CD4-positive, alpha-beta T cell (primary cell): Measurements from ENCODE around the gene HSD3B2. TPM values are rescaled to one million over a fixed set of nuclear protein-coding genes. Genes with fewer than 3 reads are reported as not detected.

Source experiments
- ATAC-seq: fragments of 200-7000 bp; cut with Tn5 transposase; one replicate; pipeline ENCODE4 v1.10.0; 2022; ENCODE audit warnings: mild to moderate bottlenecking; ENCODE audit not compliant: poor library complexity
- CTCF ChIA-PET: fragments of 350-600 bp; sonication (Branson Sonifier 250); formaldehyde crosslinking; loops from one replicate; lab custom pipeline; 2021; ENCODE audit warnings: antibody characterized with exemption, inconsistent platforms; lab: Charles Lee
- POLR2A ChIA-PET: fragments of 350-600 bp; sonication (Branson Sonifier 250); formaldehyde crosslinking; loops from one replicate; lab custom pipeline; 2021; ENCODE audit warnings: antibody characterized with exemption, inconsistent platforms; lab: Charles Lee
- DNase-seq, 14 experiments: peaks; one replicate each; pipeline ENCODE4 v3.0.0-alpha.2; 2013 to 2020; ENCODE audit warnings: mixed read lengths in 2 of 14
- H3K27ac ChIP-seq, 2 donors: one replicate each; pipeline versions ENCODE4 v1.5.1 to v1.7.0; 2013; ENCODE audit warnings: low read length in 2 of 2, low read depth in 1 of 2, mild to moderate bottlenecking in 1 of 2
- H3K27me3 ChIP-seq, 2 experiments: 1 replicate in 1 of 2; 2 replicates in 1 of 2; pipeline versions ENCODE4 v1.6.1 to v1.7.0; 2013; ENCODE audit warnings: low read length in 2 of 2, control low read depth in 1 of 2, mild to moderate bottlenecking in 1 of 2, moderate library complexity in 1 of 2; ENCODE audit not compliant: insufficient read depth in 2 of 2, control insufficient read depth in 1 of 2
- H3K36me3 ChIP-seq: one replicate; pipeline ENCODE4 v1.6.1; 2013; ENCODE audit warnings: low read length, control low read depth; ENCODE audit not compliant: insufficient read depth
- H3K4me1 ChIP-seq: one replicate; pipeline ENCODE4 v1.6.1; 2013; ENCODE audit warnings: low read length, control low read depth; ENCODE audit not compliant: insufficient read depth
- H3K4me3 ChIP-seq: one replicate; pipeline ENCODE4 v1.5.1; 2013; ENCODE audit warnings: mild to moderate bottlenecking, low read length, moderate library complexity
- H3K9me3 ChIP-seq, 2 experiments: 1 replicate in 1 of 2; 2 replicates in 1 of 2; pipeline versions ENCODE4 v1.6.1 to v1.7.0; 2013; ENCODE audit warnings: low read length in 2 of 2, mild to moderate bottlenecking in 2 of 2, control low read depth in 1 of 2, moderate library complexity in 1 of 2; ENCODE audit not compliant: control insufficient read depth in 1 of 2, insufficient read depth in 1 of 2
- H3K27ac Mint-ChIP-seq: one replicate; pipeline ENCODE4 v1.8.0; 2020; ENCODE audit warnings: mixed read lengths
- H3K27me3 Mint-ChIP-seq: one replicate; pipeline ENCODE4 v1.8.0; 2021; ENCODE audit warnings: mixed read lengths
- H3K36me3 Mint-ChIP-seq: one replicate; pipeline ENCODE4 v1.8.0; 2021; ENCODE audit warnings: low read depth, mixed read lengths
- H3K4me1 Mint-ChIP-seq: one replicate; pipeline ENCODE4 v1.8.0; 2021; ENCODE audit warnings: low read depth, mixed read lengths
- H3K4me3 Mint-ChIP-seq: one replicate; pipeline ENCODE4 v1.8.0; 2020; ENCODE audit warnings: mild to moderate bottlenecking, mixed read lengths
- H3K9me3 Mint-ChIP-seq: one replicate; pipeline ENCODE4 v1.8.0; 2020; ENCODE audit warnings: mixed read lengths
- intact Hi-C, 2 experiments: fragments of 100-400 bp; cut with DNase I in 1 of 2; cut with micrococcal nuclease in 1 of 2; formaldehyde crosslinking; loops; one replicate each; pipeline versions ENCODE4 v1.15.1 to v1.9.0; 2023 to 2025; cut with DNase I, micrococcal nuclease
- total RNA-seq, 174 experiments: library from RNA in 2 of 174; stranded (reverse) in 2 of 174; gene quantifications; one replicate each; pipeline ENCODE4 v1.2.3 and lab custom pipeline; 2021 to 2026
- TF ChIP-seq, protein P1 (sequence below): fragments of 200-600 bp; IDR thresholded peaks from one replicate; pipeline ENCODE4 v1.8.0; 2022; ENCODE audit warnings: antibody characterized with exemption, mild to moderate bottlenecking

Gene HSD3B2
- total RNA-seq, 2 experiments from 2014 or later, result not detected

DNA sequence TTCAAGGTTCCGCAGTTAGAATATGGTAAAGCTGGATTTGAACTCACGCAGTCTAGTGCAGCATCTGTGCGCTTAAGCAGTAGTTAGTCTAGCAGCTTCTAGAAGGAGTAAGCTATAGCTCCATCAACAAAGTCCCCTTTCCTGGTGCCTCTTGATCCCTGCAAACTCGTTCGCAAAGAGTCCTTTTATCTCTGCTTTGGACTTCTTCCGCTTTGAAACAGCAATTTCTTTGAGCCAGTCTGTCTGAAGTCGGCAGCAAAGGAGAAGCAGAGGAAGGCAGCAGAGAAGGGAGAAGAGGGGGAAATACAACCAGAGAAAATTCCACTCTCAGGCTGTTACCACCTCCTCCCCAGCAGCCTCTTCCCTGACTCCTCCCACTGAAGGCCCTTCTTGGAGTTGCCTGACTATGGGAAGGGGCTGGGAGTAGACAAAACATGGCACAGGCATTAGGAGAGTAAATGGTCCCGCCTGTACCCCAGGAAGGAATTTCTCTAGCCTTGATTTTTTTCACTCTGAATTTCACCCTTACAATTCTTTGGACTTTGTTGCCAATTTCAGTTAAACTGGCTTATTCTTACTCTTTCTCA lies 25.9 kb downstream of the HSD3B2 start:
- Histone ChIP-seq H3K27me3 (no peaks in the 10 kb centered on the region), H3K4me1 (no peaks in the 10 kb centered on the region), H3K9me3 (no peaks in the 10 kb centered on the region), H3K36me3 (no peaks in the 10 kb centered on the region), H3K4me3 (no peak overlapping the region), H3K27ac (no peak overlapping the region)
- H3K27me3 Mint-ChIP-seq, result peaks cover 15% of the 10 kb centered on the region
- TF ChIP-seq, protein P1, sequence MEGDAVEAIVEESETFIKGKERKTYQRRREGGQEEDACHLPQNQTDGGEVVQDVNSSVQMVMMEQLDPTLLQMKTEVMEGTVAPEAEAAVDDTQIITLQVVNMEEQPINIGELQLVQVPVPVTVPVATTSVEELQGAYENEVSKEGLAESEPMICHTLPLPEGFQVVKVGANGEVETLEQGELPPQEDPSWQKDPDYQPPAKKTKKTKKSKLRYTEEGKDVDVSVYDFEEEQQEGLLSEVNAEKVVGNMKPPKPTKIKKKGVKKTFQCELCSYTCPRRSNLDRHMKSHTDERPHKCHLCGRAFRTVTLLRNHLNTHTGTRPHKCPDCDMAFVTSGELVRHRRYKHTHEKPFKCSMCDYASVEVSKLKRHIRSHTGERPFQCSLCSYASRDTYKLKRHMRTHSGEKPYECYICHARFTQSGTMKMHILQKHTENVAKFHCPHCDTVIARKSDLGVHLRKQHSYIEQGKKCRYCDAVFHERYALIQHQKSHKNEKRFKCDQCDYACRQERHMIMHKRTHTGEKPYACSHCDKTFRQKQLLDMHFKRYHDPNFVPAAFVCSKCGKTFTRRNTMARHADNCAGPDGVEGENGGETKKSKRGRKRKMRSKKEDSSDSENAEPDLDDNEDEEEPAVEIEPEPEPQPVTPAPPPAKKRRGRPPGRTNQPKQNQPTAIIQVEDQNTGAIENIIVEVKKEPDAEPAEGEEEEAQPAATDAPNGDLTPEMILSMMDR, result no peak
- intact Hi-C loops, result no loop called here
- no peaks in the 10 kb centered on the region for H3K9me3 Mint-ChIP-seq
- no peaks in the 10 kb centered on the region for H3K36me3 Mint-ChIP-seq
- DNase-seq (no peak), ATAC-seq (no peak)
- no peaks in the 10 kb centered on the region for H3K4me1 Mint-ChIP-seq
- CTCF ChIA-PET, result no interaction called here
- H3K4me3 Mint-ChIP-seq, result no peak overlapping the region
- no peak overlapping the region for H3K27ac Mint-ChIP-seq
- POLR2A ChIA-PET, result no interaction called here

DNA sequence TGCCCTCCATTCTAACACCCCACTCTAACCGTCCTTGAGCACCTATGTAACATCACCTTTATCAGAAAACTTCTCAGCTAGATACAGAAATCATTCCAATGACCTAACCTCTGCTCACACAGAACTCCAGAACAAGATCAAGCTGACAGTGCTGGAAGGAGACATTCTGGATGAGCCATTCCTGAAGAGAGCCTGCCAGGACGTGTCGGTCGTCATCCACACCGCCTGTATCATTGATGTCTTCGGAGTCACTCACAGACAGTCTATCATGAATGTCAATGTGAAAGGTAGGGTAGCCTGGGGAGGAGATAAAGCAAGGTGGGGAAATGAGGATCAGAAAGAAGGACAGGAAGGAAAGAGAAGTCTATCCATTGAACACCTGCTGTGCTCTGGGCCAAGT lies 27.8 kb downstream of the HSD3B2 start:
- POLR2A ChIA-PET, result no interaction called here
- no peak overlapping the region for H3K4me3 Mint-ChIP-seq

GRCh38 chr1:119446321-119446720 lies 31.4 kb downstream of the HSD3B2 start:
- Histone ChIP-seq H3K9me3 (no peaks in the 10 kb centered on the region), H3K4me1 (no peaks in the 10 kb centered on the region), H3K27ac (no peak overlapping the region), H3K27me3 (no peaks in the 10 kb centered on the region), H3K36me3 (no peaks in the 10 kb centered on the region), H3K4me3 (no peak overlapping the region)
- DNase-seq (no peak), ATAC-seq (no peak)
- ChIA-PET CTCF (no interaction called here), POLR2A (interaction anchor here (0.6 kb wide), 1 partner anchor 9 kb away, joined by 3 read pairs; no protein-coding TSS in a partner anchor)
- H3K4me3 Mint-ChIP-seq, result no peak overlapping the region
- H3K9me3 Mint-ChIP-seq, result no peaks in the 10 kb centered on the region
- H3K4me1 Mint-ChIP-seq, result no peaks in the 10 kb centered on the region
- intact Hi-C loops, result no loop called here
- H3K27me3 Mint-ChIP-seq, result peaks cover 15% of the 10 kb centered on the region
- H3K36me3 Mint-ChIP-seq, result no peaks in the 10 kb centered on the region
- TF ChIP-seq, protein P1, result no peak
- no peak overlapping the region for H3K27ac Mint-ChIP-seq

More for the DNA sequence above, 27.8 kb downstream of the HSD3B2 start:
- Histone ChIP-seq H3K27me3 (no peaks in the 10 kb centered on the region), H3K36me3 (no peaks in the 10 kb centered on the region), H3K4me3 (no peak overlapping the region), H3K4me1 (no peaks in the 10 kb centered on the region), H3K9me3 (no peaks in the 10 kb centered on the region), H3K27ac (no peak overlapping the region)
- intact Hi-C loops, result no loop called here
- Mint-ChIP-seq H3K4me1 (no peaks in the 10 kb centered on the region), H3K27me3 (peaks cover 15% of the 10 kb centered on the region), H3K27ac (no peak overlapping the region), H3K36me3 (no peaks in the 10 kb centered on the region), H3K9me3 (no peaks in the 10 kb centered on the region)
- DNase-seq (no peak), ATAC-seq (no peak)
- TF ChIP-seq, protein P1, result no peak
- CTCF ChIA-PET, result no interaction called here
